ENCODE results near the gene C6orf15.

Gene C6orf15

DNA sequence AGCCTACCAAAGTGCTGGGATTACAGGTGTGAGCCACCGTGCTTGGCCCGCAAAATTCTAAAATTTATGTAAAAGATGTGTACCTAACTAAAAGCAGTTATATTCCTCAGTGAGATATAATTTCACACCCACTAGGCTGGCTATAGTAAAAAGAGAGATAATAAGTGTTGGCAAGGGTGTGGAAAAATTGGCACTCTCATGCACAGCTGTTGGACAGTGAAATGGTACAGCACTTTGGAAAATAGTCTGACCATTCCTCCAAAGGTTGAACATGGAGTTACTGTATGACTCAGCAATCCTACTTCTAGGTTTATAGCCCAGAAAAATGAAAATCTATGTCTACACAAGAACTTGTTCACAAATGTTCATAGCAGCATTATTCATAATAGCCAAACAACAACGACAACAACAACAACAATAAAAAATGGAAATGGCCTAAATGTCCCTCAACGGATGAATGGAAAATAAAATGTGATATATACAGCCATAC is 13.9 kb downstream of the C6orf15 start:
- TF ChIP-seq, protein P1, sequence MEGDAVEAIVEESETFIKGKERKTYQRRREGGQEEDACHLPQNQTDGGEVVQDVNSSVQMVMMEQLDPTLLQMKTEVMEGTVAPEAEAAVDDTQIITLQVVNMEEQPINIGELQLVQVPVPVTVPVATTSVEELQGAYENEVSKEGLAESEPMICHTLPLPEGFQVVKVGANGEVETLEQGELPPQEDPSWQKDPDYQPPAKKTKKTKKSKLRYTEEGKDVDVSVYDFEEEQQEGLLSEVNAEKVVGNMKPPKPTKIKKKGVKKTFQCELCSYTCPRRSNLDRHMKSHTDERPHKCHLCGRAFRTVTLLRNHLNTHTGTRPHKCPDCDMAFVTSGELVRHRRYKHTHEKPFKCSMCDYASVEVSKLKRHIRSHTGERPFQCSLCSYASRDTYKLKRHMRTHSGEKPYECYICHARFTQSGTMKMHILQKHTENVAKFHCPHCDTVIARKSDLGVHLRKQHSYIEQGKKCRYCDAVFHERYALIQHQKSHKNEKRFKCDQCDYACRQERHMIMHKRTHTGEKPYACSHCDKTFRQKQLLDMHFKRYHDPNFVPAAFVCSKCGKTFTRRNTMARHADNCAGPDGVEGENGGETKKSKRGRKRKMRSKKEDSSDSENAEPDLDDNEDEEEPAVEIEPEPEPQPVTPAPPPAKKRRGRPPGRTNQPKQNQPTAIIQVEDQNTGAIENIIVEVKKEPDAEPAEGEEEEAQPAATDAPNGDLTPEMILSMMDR (conservative IDR thresholded peaks at IDR 0.05), result no peak
- no peak overlapping the region for H3K27ac ChIP-seq

DNA sequence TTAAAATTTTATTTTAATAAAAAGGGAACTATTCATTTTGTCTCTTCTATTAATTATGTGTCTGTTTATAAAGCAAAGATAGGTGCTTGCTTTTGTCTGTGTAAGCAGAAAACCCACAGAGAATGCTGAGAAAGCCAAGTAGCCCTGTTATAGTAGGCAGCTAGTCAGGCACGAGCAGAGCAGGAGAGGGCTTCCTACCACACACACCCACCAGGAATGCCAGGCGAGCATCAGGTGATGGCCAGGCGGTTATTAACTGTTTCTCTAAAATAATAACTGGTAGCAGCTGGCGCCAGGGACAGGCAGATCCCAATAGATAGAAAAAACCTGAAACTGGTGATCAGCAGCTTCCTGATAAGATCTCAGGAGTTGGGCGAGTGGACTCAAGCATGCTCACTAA is 15.7 kb downstream of the C6orf15 start:
- TF ChIP-seq, protein P1 (conservative IDR thresholded peaks at IDR 0.05), result no peak
- H3K27ac ChIP-seq, result peak overlapping the region; percentile 89

DNA sequence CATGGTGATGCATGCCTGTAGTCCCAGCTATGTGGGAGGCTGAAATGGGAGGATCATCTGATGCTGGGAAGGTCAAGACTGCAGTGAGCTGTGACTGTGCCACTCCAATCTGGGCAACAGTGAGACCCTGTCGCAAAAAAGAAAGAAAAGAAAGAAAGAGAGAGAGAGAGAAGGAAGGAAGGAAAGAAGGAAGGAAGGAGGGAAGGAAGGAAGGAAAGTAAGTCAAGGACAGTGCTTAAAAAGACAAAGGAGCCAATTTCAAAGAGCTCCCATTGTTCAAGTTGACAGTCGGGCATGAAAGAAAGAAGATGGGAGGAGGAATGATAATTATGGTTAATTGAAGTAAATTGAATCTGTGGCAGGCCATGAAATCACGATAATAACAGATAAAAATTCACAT is 16.2 kb downstream of the C6orf15 start:
- H3K27ac ChIP-seq, result peak overlapping the region; percentile 89; the same call in 1 of the 2 replicates
- TF ChIP-seq, protein P1 (conservative IDR thresholded peaks at IDR 0.05), result no peak

DNA sequence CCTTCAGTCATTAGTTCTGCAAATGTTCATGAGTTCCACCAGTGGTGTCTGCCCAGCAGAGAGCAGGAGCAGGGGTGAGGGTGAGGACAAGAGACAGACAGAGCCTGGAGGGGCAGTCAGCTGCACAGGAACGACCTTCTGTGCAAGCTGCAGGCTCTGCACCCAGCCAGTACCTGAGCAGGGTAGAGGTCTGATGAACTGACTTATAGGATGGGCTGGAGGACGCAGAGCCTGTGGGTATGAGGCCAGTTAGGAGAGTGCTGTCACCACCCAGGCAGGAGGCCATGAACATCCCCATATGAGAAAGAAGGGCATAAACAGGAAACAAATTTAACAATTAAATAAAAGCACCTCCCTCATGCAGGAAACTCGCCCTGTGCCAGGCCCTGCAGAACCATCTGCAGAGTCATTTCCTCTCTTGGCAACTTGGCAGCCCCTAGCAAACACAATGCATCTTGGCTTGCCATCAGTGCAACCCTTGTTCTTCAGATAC is 17.9 kb downstream of the C6orf15 start:
- H3K27ac ChIP-seq, result peak overlapping the region; percentile 89

DNA sequence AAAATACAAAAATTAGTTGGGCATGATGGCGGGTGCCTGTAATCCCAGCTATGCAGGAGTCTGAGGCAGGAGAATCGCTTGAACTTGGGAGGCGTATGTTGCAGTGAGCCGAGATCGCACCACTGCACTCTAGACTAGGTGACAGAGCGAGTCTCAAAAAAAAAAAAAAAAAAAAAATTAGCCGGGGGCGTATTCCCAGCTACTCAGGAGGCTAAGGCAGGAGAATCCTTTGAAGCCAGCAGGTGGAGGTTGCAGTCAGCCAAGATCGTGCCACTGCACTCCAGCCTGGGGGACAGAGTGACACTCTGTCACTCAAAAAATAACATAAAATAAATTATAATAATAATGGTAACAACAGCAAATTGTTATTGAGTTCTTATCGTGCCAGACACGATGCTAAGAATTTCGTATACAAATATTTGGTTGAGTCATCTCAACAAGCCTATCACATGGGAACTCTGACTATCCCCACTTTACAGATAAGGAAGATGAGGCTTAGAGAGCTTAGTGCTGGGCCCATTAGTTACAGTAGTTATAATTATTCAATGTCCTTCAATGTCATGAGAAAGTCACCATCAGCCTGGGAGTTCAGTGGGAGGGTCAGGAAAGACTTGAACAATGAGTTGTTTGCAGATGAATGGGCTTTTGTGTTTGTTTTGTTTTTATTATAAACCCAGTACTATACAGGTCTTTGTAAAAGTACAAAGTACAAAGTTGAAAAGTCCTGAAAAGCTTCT is 19.4 kb downstream of the C6orf15 start:
- TF ChIP-seq, protein P1 (conservative IDR thresholded peaks at IDR 0.05), result no peak
- peak overlapping the region; percentile 89 for H3K27ac ChIP-seq

More for the DNA sequence above, 17.9 kb downstream of the C6orf15 start:
- TF ChIP-seq, protein P1 (conservative IDR thresholded peaks at IDR 0.05), result no peak

DNA sequence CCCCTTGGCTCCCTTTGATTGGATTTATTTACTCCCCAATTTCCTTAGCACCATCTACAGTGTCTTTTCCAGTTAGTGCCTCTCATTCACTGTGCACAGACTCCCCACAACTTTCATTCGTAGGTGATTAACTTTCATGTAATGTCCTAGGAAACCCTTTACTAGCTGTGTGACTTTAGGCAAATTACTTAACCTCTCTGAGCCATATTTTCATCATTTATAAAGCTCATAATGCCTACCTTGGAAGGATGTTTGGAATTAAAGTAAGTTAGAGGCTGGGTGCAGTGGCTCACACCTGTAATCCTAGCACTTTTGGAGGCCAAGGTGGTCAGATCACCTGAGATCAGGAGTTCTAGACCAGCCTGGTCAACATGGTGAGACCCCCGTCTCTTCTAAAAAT is 20.1 kb downstream of the C6orf15 start:
- no peak overlapping the region for H3K27ac ChIP-seq
- TF ChIP-seq, protein P1 (conservative IDR thresholded peaks at IDR 0.05), result no peak

DNA sequence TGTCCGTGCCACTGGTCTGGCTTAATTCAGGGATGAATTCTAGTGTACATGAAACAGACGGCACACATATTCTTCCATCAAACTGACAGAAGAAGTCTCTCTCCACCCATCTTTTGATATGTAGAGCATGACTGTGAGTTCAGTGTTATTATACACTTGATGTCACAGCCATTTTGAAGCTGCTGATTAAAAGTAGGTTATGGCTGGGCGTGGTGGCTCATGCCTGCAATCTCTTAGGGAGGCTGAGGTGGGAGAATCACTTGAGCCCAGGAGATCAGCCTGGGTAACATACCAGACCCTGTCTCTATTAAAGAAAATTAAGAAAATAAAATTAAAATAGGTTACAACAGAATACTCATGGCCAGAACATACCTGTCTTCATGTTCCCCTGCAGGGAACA is 20.7 kb downstream of the C6orf15 start:
- TF ChIP-seq, protein P1 (conservative IDR thresholded peaks at IDR 0.05), result no peak
- H3K27ac ChIP-seq, result no peak overlapping the region

Measured in VCaP (cell line).